Subcutaneous preadipocyte (primary cell): ENCODE measurements around the gene FUBP3. TPM values are rescaled to one million over a fixed set of nuclear protein-coding genes. Genes with fewer than 3 reads are reported as not detected.

ENCODE experiments used
- small RNA-seq: library from RNA; depleted of rRNA; stranded (forward); fragments of <200 nt; gene quantifications from one replicate; pipeline ENCODE3, GENCODE V24; 2012
- total RNA-seq: library from RNA; depleted of rRNA; stranded (reverse); fragments of >200 nt; gene quantifications from 2 replicates; pipeline ENCODE4 v1.2.3, GENCODE V29; 2012

FUBP3 gene
- total RNA-seq: 40.8 and 46.7 TPM in 2 replicates

GRCh38 chr9:130578865-130579737 is at the start of gene FUBP3:
FUBP3 (plus strand) TSS chr9:130579577; CDS start chr9:130579681, 104 bp downstream.

GRCh38 chr9:130664251-130665028 is 85.1 kb downstream of the FUBP3 start, which contains the start of gene PRDM12:
PRDM12 (plus strand) TSS chr9:130664594; CDS start chr9:130664654, 60 bp downstream.

Small RNAs within 50 kb of the gene (small RNA-seq; reads per million reads assigned to genes)
- gene MIR6856: not detected

Other genes with a start within 250 kb of the FUBP3 start
- gene ASS1, start 134.6 kb upstream of the FUBP3 start, total RNA-seq: 172 and 188 TPM in 2 replicates
- gene PRDM12, start 85.0 kb downstream of the FUBP3 start, total RNA-seq: not detected in 2 replicates
- 29.4 and 53.6 TPM in 2 replicates for gene EXOSC2, start 114.2 kb downstream of the FUBP3 start, total RNA-seq